HEK293T (cell line): ENCODE measurements around the gene IRF8.

ENCODE experiments used
- ARNT ChIP-seq: fragments of 450-650 bp; IDR thresholded peaks from 2 replicates; pipeline ENCODE4 v1.6.1; 2017; ENCODE audit warnings: mild to moderate bottlenecking
- FOXA1 ChIP-seq: fragments of 450-650 bp; IDR thresholded peaks from 2 replicates; pipeline ENCODE4 v1.6.1; 2016; ENCODE audit warnings: mild to moderate bottlenecking
- FOXK2 ChIP-seq: fragments of 450-650 bp; IDR thresholded peaks from 2 replicates; pipeline ENCODE4 v1.6.1; 2016; ENCODE audit warnings: mild to moderate bottlenecking
- L3MBTL2 ChIP-seq: fragments of 450-650 bp; conservative IDR thresholded peaks from 2 replicates; pipeline ENCODE4 v1.6.1; 2016; ENCODE audit warnings: mild to moderate bottlenecking
- NFRKB ChIP-seq: fragments of 450-650 bp; IDR thresholded peaks from 2 replicates; pipeline ENCODE4 v1.6.1; 2016; ENCODE audit warnings: mild to moderate bottlenecking, moderate library complexity
- SP1 ChIP-seq: fragments of 450-650 bp; IDR thresholded peaks from 2 replicates; pipeline ENCODE4 v1.6.1; 2017
- SUZ12 ChIP-seq: fragments of 450-650 bp; IDR thresholded peaks from 2 replicates; pipeline ENCODE4 v1.6.1; 2016; ENCODE audit warnings: mild to moderate bottlenecking
- TARDBP ChIP-seq: fragments of 450-650 bp; IDR thresholded peaks from 2 replicates; pipeline ENCODE4 v1.6.1; 2016
- ZNF384 ChIP-seq: fragments of 450-650 bp; IDR thresholded peaks from 2 replicates; pipeline ENCODE4 v1.6.1; 2016

GRCh38 chr16:85950136-85950918 lies 51.4 kb downstream of the IRF8 start:
- TF ChIP-seq L3MBTL2 (no peak), SUZ12 (no peak), FOXA1 (no peak), FOXK2 (no peak), NFRKB (no peak), SP1 (no peak), ZNF384 (no peak), ARNT (no peak), TARDBP (no peak)
